Measurements from ENCODE around the gene TMPRSS2. TPM values are rescaled to one million over a fixed set of nuclear protein-coding genes. Genes with fewer than 3 reads are reported as not detected.

Gene TMPRSS2
- total RNA-seq, 1 experiment from 2014 or later = 1.1 TPM

DNA sequence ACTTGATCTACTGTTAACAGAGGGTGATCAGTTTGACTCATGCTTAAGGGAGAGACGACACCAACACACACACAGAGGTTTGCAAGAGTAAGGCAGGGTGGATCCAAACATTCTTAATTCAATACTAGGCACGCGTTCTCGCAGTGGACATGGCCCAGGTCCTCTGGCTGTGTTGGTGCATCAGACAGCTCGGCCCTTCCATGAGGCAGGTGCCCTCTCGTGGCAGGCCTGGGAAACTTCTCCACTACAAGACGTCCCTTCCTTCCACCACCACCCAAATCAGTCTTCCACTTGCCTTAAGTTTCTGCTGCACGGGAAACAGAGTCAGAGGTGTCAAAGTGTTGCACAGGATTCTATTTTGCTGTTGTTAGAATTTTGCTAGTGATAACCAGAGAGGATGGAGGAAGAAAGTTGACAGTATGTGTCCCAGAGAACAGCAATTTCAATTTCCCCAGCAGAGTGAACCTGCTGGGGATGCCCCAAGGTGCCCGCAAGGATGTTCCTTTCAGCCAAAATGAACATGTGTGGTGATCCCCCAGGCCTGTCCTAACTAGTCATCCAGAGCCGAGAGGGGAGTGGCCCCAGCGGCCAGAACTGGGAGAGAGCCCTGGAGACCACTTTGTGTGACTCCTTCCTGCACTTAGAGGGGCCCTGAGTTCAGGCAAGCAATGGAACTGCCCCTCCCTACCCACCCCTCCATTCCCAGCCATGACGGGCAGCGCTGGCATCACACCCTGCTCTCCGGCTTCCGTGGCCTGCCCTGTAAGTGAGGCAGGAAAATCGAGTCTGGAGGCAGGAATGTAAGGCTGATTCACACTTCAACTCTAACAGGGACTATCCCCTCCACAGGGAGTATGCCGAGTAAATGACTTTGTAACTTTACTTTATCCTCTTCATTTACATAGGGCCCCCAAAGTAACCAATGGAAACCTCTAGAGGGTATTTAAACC is 47.1 kb downstream of the TMPRSS2 start:
- H3K36me3 ChIP-seq (ENCODE audit: control insufficient read depth in 1 of 2, insufficient read depth in 2 of 2, low read length in 2 of 2) = no peaks in the 10 kb centered on the region
- no TSS peak for BruUV-seq (replicated peaks)
- H3K79me2 ChIP-seq (ENCODE audit: insufficient read depth, low read length) = no peaks in the 10 kb centered on the region
- H3K9me3 ChIP-seq (ENCODE audit: control insufficient read depth in 1 of 2, insufficient read depth in 1 of 2, low read depth in 1 of 2, low read length in 2 of 2) = no peaks in the 10 kb centered on the region
- no peaks in the 10 kb centered on the region for H3K27me3 ChIP-seq (ENCODE audit: insufficient read depth, low read length)
- intact Hi-C loops (cut with micrococcal nuclease) = loop anchor here (1.0 to 2.0 kb wide), 2 partner anchors 178 to 340 kb away; no protein-coding TSS in a partner anchor
- TF ChIP-seq, protein P1, sequence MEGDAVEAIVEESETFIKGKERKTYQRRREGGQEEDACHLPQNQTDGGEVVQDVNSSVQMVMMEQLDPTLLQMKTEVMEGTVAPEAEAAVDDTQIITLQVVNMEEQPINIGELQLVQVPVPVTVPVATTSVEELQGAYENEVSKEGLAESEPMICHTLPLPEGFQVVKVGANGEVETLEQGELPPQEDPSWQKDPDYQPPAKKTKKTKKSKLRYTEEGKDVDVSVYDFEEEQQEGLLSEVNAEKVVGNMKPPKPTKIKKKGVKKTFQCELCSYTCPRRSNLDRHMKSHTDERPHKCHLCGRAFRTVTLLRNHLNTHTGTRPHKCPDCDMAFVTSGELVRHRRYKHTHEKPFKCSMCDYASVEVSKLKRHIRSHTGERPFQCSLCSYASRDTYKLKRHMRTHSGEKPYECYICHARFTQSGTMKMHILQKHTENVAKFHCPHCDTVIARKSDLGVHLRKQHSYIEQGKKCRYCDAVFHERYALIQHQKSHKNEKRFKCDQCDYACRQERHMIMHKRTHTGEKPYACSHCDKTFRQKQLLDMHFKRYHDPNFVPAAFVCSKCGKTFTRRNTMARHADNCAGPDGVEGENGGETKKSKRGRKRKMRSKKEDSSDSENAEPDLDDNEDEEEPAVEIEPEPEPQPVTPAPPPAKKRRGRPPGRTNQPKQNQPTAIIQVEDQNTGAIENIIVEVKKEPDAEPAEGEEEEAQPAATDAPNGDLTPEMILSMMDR (IDR thresholded peaks at IDR 0.05 in 2 of 3, conservative IDR thresholded peaks at IDR 0.05 in 1 of 3; ENCODE audit: borderline replicate concordance in 1 of 3, insufficient read depth in 1 of 3, low read depth in 2 of 3, low read length in 2 of 3) = peak; percentile 44 to 84 (median 75); a peak in 5 of 6 replicates
- TF ChIP-seq RAD21 (IDR thresholded peaks at IDR 0.05; ENCODE audit: low read depth) = peak; percentile 59
- TF ChIP-seq TCF7L2 (IDR thresholded peaks at IDR 0.05; ENCODE audit: borderline replicate concordance, extremely low read depth, insufficient read depth, insufficient read length) = no peak
- no peak for TF ChIP-seq EZH2phosphoT487 (IDR thresholded peaks at IDR 0.05; ENCODE audit: borderline replicate concordance)
- ATAC-seq (peak; percentile 97), DNase-seq (ENCODE audit: low read depth, low spot score) (peak; percentile 27)
- POLR2A ChIA-PET = interaction anchor here (1.5 kb wide), 1 partner anchor 178 kb away, joined by 3 read pairs; no protein-coding TSS in a partner anchor
- H3K4me2 ChIP-seq (ENCODE audit: low read length) = no peak overlapping the region
- RAD21 ChIA-PET (ENCODE audit: low non-redundant PET in 1 of 2, low total read pairs in 2 of 2, uncharacterized antibody in 2 of 2, unreplicated experiment in 2 of 2) = interaction anchor here (1.0 to 1.2 kb wide), 2 partner anchors 177 to 178 kb away, joined by 4 to 9 read pairs; no protein-coding TSS in a partner anchor
- H3K27ac ChIP-seq (ENCODE audit: low read depth, low read length) = no peak overlapping the region
- no peak overlapping the region for H2AFZ ChIP-seq (ENCODE audit: low read depth, low read length, poor library complexity, severe bottlenecking)
- CTCF ChIA-PET = interaction anchor here (0.7 to 2.5 kb wide), 5 partner anchors 22 to 1317 kb away, joined by 3 to 55 read pairs (median 3); no protein-coding TSS in a partner anchor
- no peak overlapping the region for H3K4me3 ChIP-seq (replicated peaks in 1 of 2; ENCODE audit: low read depth in 1 of 2, low read length in 2 of 2)
- H3K4me1 ChIP-seq (ENCODE audit: control insufficient read depth in 1 of 2, insufficient read depth in 2 of 2, low read length in 2 of 2) = no peaks in the 10 kb centered on the region
- no peak overlapping the region for H3K9ac ChIP-seq (ENCODE audit: low read length)
- no peaks in the 10 kb centered on the region for H3K9me2 ChIP-seq (ENCODE audit: insufficient read depth)
- H4K20me1 ChIP-seq (ENCODE audit: insufficient read depth) = no peaks in the 10 kb centered on the region

Data from HCT116 (cell line).